Measurements from ENCODE around the gene TCEANC2. TPM values are rescaled to one million over a fixed set of nuclear protein-coding genes. Genes with fewer than 3 reads are reported as not detected.

TCEANC2 gene
- total RNA-seq, 4 donors from 2014 or later = 1.9 to 4.3 (median 3.2) TPM

- 53 to 58% methylated on average over 2 of the region's 2 CpGs for WGBS, 2 donors
- H3K27me3 ChIP-seq = no peaks in the 10 kb centered on the region
- TF ChIP-seq POLR2A (IDR thresholded peaks at IDR 0.05) = no peak
- TF ChIP-seq CTCF (IDR thresholded peaks at IDR 0.05) = no peak
- no peaks in the 10 kb centered on the region for H3K9me3 ChIP-seq
- DNase-seq = no peak
- H3K4me1 ChIP-seq = no peaks in the 10 kb centered on the region
- H3K4me3 ChIP-seq = no peak overlapping the region
- no peaks in the 10 kb centered on the region for H3K36me3 ChIP-seq
- H3K27ac ChIP-seq = no peak overlapping the region
- intact Hi-C loops (cut with DNase I) = no loop called here
Observed at GRCh38 chr1:54132495-54132894, 79.1 kb downstream of the TCEANC2 start.

GRCh38 chr1:54134295-54134694 lies 80.9 kb downstream of the TCEANC2 start:
- Histone ChIP-seq H3K27ac (no peak overlapping the region), H3K36me3 (no peaks in the 10 kb centered on the region), H3K4me1 (no peaks in the 10 kb centered on the region), H3K27me3 (no peaks in the 10 kb centered on the region), H3K9me3 (no peaks in the 10 kb centered on the region), H3K4me3 (no peak overlapping the region)
- no peak for DNase-seq
- 85 to 90% methylated on average over 2 of the region's 6 CpGs for WGBS, 2 donors
- TF ChIP-seq CTCF (IDR thresholded peaks at IDR 0.05) (no peak), POLR2A (IDR thresholded peaks at IDR 0.05) (no peak)
- intact Hi-C loops (cut with DNase I) = no loop called here

GRCh38 chr1:54135436-54136120 lies 82.2 kb downstream of the TCEANC2 start:
- no peaks in the 10 kb centered on the region for H3K36me3 ChIP-seq
- H3K27me3 ChIP-seq = no peaks in the 10 kb centered on the region
- H3K4me3 ChIP-seq = no peak overlapping the region
- TF ChIP-seq CTCF (IDR thresholded peaks at IDR 0.05) (no peak), POLR2A (IDR thresholded peaks at IDR 0.05) (no peak)
- intact Hi-C loops (cut with DNase I) = no loop called here
- H3K9me3 ChIP-seq = no peaks in the 10 kb centered on the region
- 63 to 70% methylated on average over 3 to 5 of the region's 5 CpGs for WGBS, 2 donors
- H3K4me1 ChIP-seq = no peaks in the 10 kb centered on the region
- no peak overlapping the region for H3K27ac ChIP-seq
- DNase-seq = no peak

- intact Hi-C loops (cut with DNase I) = no loop called here
- no peak for TF ChIP-seq CTCF (IDR thresholded peaks at IDR 0.05)
- TF ChIP-seq POLR2A (IDR thresholded peaks at IDR 0.05) = no peak
- 83 to 95% methylated on average over 2 to 5 of the region's 17 CpGs for WGBS, 2 donors
- Histone ChIP-seq H3K27me3 (no peaks in the 10 kb centered on the region), H3K36me3 (no peaks in the 10 kb centered on the region), H3K4me1 (no peaks in the 10 kb centered on the region), H3K27ac (no peak overlapping the region), H3K4me3 (no peak overlapping the region), H3K9me3 (no peaks in the 10 kb centered on the region)
- no peak for DNase-seq
Observed at GRCh38 chr1:54136269-54136896, 83.0 kb downstream of the TCEANC2 start.

- H3K27ac ChIP-seq = no peak overlapping the region
- H3K9me3 ChIP-seq = no peaks in the 10 kb centered on the region
- intact Hi-C loops (cut with DNase I) = no loop called here
- no peaks in the 10 kb centered on the region for H3K4me1 ChIP-seq
- DNase-seq = no peak
- no peaks in the 10 kb centered on the region for H3K27me3 ChIP-seq
- no peak for TF ChIP-seq CTCF (IDR thresholded peaks at IDR 0.05)
- TF ChIP-seq POLR2A (IDR thresholded peaks at IDR 0.05) = no peak
- H3K36me3 ChIP-seq = no peaks in the 10 kb centered on the region
- 74 to 79% methylated on average over 7 of the region's 7 CpGs for WGBS, 2 donors
- H3K4me3 ChIP-seq = no peak overlapping the region
Observed at GRCh38 chr1:54136963-54137533, 83.6 kb downstream of the TCEANC2 start.

Measured in esophagus squamous epithelium (tissue), 5 donors.